HFFc6 (cell line): ENCODE results near the gene ZNF491. TPM values are rescaled to one million over a fixed set of nuclear protein-coding genes. Genes with fewer than 3 reads are reported as not detected.

Experiments used
- DNase-seq: peaks from one replicate; pipeline ENCODE4 v3.0.0-alpha.2; 2018
- H3K27ac Mint-ChIP-seq: 2 replicates; pipeline ENCODE4 v1.8.0; 2020; ENCODE audit warnings: mild to moderate bottlenecking, mixed read lengths
- H3K27me3 Mint-ChIP-seq: 2 replicates; pipeline ENCODE4 v1.8.0; 2021; ENCODE audit warnings: mild to moderate bottlenecking, moderate library complexity, mixed read lengths; ENCODE audit not compliant: insufficient read depth
- H3K36me3 Mint-ChIP-seq: 2 replicates; pipeline ENCODE4 v1.8.0; 2021; ENCODE audit warnings: low read depth, mixed read lengths
- H3K4me1 Mint-ChIP-seq: 2 replicates; pipeline ENCODE4 v1.8.0; 2020; ENCODE audit warnings: low read depth, mixed read lengths
- H3K4me3 Mint-ChIP-seq: 2 replicates; pipeline ENCODE4 v1.8.0; 2020; ENCODE audit warnings: mild to moderate bottlenecking, moderate library complexity, mixed read lengths
- H3K9me3 Mint-ChIP-seq: 2 replicates; pipeline ENCODE4 v1.8.0; 2020; ENCODE audit warnings: mild to moderate bottlenecking, mixed read lengths
- total RNA-seq, 6 experiments: library from RNA; stranded (reverse); fragmentation: NEBNext Ultra II Directional; extraction: Animal tissue kit (Norgen Biotek cat#: 25700); gene quantifications; 2 replicates in 1 of 6; 3 replicates in 5 of 6; pipeline ENCODE4 v1.2.3, GENCODE V29; 2021
- TF ChIP-seq, protein P1 (sequence below): fragments of 200-600 bp; sonication (generic); IDR thresholded peaks from 2 replicates; pipeline ENCODE4 v1.5.0; 2021; ENCODE audit warnings: antibody characterized with exemption, mild to moderate bottlenecking

The ZNF491 gene
- total RNA-seq, 6 experiments from 2014 or later = 1.3 to 2.4 (median 1.5) TPM

DNA sequence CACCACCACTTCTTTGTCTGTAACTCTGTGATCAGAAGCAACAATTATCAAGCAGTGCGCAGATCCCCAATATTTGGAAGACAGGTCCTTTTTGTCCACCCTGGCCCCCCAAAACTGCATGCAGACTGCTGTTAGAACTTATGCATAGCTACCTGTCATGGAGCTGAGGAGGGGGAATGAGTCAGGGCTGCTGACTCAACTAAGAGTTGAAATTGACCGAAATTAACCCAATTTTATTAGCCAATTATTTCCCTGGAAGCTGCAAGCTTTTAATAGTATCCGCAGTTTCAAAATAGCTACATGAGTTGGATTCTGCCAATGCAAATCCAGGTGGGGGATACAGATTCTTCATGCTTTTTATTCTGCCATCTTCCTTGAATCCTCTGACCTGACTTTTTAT, 14.0 kb upstream of the ZNF491 start:
- DNase-seq = no peak
- no peak overlapping the region for H3K27ac Mint-ChIP-seq
- H3K4me3 Mint-ChIP-seq = no peak overlapping the region
- TF ChIP-seq, protein P1, sequence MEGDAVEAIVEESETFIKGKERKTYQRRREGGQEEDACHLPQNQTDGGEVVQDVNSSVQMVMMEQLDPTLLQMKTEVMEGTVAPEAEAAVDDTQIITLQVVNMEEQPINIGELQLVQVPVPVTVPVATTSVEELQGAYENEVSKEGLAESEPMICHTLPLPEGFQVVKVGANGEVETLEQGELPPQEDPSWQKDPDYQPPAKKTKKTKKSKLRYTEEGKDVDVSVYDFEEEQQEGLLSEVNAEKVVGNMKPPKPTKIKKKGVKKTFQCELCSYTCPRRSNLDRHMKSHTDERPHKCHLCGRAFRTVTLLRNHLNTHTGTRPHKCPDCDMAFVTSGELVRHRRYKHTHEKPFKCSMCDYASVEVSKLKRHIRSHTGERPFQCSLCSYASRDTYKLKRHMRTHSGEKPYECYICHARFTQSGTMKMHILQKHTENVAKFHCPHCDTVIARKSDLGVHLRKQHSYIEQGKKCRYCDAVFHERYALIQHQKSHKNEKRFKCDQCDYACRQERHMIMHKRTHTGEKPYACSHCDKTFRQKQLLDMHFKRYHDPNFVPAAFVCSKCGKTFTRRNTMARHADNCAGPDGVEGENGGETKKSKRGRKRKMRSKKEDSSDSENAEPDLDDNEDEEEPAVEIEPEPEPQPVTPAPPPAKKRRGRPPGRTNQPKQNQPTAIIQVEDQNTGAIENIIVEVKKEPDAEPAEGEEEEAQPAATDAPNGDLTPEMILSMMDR = no peak
- H3K36me3 Mint-ChIP-seq = peaks cover 79% of the 10 kb centered on the region
- H3K27me3 Mint-ChIP-seq = no peaks in the 10 kb centered on the region
- H3K4me1 Mint-ChIP-seq = no peaks in the 10 kb centered on the region
- peaks cover 95% of the 10 kb centered on the region for H3K9me3 Mint-ChIP-seq

DNA sequence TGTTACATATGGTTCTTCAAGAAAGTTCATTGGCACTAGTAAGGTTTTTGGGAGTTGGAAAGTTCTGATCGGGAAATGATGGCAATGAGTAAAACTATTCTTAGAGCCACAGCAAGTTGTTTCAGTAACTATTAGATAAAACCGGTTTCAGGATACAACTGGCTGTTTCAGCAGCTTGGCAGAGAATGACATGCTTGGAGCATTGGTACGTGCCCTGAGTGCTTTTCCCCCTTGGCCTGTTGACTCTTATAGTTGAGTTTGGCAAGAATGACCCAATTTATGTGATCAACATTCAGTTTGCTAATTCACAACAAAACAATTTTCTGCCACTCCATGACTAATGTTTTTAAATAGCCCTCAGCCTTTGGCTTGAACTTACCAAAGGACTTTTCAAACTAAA, 10.8 kb upstream of the ZNF491 start:
- Mint-ChIP-seq H3K36me3 (peaks cover 58% of the 10 kb centered on the region), H3K27ac (no peak overlapping the region), H3K4me1 (no peaks in the 10 kb centered on the region), H3K9me3 (peaks cover 82% of the 10 kb centered on the region), H3K27me3 (no peaks in the 10 kb centered on the region), H3K4me3 (no peak overlapping the region)
- no peak for DNase-seq
- TF ChIP-seq, protein P1 = no peak

DNA sequence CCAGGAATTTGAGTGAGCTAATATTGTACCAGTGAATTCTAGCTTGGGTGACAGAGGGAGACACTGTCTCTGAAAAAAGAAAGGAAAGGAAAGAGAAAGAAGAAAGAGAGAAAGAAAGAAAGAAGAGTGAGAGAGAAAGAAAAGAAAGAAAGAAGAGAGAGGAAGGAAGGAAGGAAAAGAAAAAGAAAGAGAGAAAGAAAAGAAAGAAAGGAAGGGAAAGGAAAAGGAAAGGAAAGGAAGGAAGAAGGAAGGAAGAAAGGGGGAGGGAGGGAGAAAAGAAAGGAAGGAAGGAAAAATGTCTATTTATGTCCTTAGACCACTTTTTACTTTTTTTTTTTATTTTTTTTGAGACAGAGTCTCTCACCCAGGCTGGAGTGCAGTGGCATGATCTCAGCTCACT, 5.4 kb upstream of the ZNF491 start:
- DNase-seq = no peak
- Mint-ChIP-seq H3K9me3 (peaks cover 30% of the 10 kb centered on the region), H3K27me3 (peaks cover 2% of the 10 kb centered on the region; the same call in 1 of the 2 replicates), H3K4me1 (peaks cover 9% of the 10 kb centered on the region), H3K4me3 (no peak overlapping the region), H3K27ac (no peak overlapping the region), H3K36me3 (peaks cover 15% of the 10 kb centered on the region)
- TF ChIP-seq, protein P1 = no peak

DNA sequence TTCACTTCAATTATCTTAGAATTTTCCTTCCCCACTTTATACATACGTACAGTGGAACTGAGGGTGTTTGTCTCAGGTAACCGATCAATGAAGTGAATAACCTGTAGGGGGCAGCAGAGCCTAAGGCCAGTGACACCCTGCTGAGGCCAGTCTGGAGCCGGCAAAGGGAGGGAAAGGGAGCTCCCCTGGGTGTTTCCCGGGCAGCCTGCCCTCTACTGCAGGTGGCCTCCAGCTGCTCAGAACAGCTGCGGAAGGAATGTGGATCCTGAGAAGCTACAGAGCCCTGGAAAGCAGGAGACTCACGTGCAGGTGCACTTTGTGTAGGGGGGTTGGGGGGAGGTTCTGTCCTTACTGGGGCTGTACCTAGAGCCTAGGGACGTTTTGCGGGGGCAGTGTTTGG, 832 bp upstream of the ZNF491 start:
- Mint-ChIP-seq H3K27ac (no peak overlapping the region), H3K27me3 (peaks cover 2% of the 10 kb centered on the region; the same call in 1 of the 2 replicates)

DNA sequence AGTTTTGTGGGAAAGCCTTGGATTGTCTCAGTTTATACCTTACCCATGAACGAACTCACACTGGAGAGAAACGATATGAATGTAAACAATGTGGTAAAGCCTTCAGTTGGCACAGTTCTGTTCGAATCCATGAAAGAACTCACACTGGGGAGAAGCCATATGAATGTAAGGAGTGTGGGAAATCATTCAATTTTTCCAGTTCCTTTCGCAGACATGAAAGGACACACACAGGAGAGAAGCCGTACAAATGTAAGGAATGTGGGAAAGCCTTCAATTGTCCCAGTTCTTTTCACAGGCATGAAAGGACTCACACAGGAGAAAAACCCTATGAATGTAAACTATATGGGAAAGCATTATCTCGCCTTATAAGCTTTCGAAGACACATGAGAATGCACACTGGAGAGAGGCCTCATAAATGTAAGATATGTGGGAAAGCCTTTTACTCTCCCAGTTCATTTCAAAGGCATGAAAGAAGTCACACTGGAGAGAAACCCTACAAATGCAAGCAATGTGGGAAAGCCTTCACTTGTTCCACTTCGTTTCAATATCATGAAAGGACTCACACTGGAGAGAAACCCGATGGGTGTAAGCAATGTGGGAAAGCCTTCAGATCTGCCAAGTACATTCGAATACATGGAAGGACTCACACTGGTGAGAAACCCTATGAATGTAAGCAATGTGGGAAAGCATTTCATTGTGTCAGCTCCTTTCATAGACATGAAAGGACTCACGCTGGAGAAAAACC, 8.2 kb downstream of the ZNF491 start:
- no peak overlapping the region for H3K4me3 Mint-ChIP-seq
- TF ChIP-seq, protein P1 = no peak
- no peaks in the 10 kb centered on the region for H3K27me3 Mint-ChIP-seq
- DNase-seq = no peak
- H3K36me3 Mint-ChIP-seq = peaks cover 49% of the 10 kb centered on the region
- H3K9me3 Mint-ChIP-seq = peaks cover 81% of the 10 kb centered on the region
- H3K27ac Mint-ChIP-seq = no peak overlapping the region
- no peaks in the 10 kb centered on the region for H3K4me1 Mint-ChIP-seq

More for the DNA sequence above, 832 bp upstream of the ZNF491 start:
- H3K36me3 Mint-ChIP-seq = peaks cover 15% of the 10 kb centered on the region; the same call in 1 of the 2 replicates
- DNase-seq = peak; percentile 61
- TF ChIP-seq, protein P1 = peak; percentile 91
- H3K9me3 Mint-ChIP-seq = peaks cover 12% of the 10 kb centered on the region
- peaks cover 17% of the 10 kb centered on the region for H3K4me1 Mint-ChIP-seq
- H3K4me3 Mint-ChIP-seq = peak overlapping the region; percentile 95
